Astrocyte (in vitro differentiated cells and primary cell): ENCODE measurements around the gene DNAH11. TPM values are rescaled to one million over a fixed set of nuclear protein-coding genes. Genes with fewer than 3 reads are reported as not detected.

Source experiments
- DNase-seq: peaks from one replicate; pipeline ENCODE4 v3.0.0-alpha.2; 2010; ENCODE audit warnings: low read depth
- FAIRE-seq: peaks from 2 replicates; lab custom pipeline; 2011; peaks lifted over from hg19 to GRCh38; lab: Jason Lieb, UNC
- H2AFZ ChIP-seq: 2 replicates; pipeline ENCODE4 v1.6.0; 2012; ENCODE audit warnings: low read depth, low read length, inconsistent platforms
- H3K27ac ChIP-seq: 2 replicates; pipeline ENCODE4 v1.5.1; 2011; ENCODE audit warnings: low read depth, low read length, inconsistent platforms
- H3K27me3 ChIP-seq: 2 replicates; pipeline ENCODE4 v1.6.0; 2011; ENCODE audit warnings: low read length, inconsistent platforms; ENCODE audit not compliant: insufficient read depth
- H3K36me3 ChIP-seq: 2 replicates; pipeline ENCODE4 v1.5.1; 2011; ENCODE audit warnings: low read length, inconsistent platforms; ENCODE audit not compliant: insufficient read depth
- H3K4me1 ChIP-seq: 2 replicates; pipeline ENCODE4 v1.5.1; 2011; ENCODE audit warnings: low read length, inconsistent platforms; ENCODE audit not compliant: insufficient read depth
- H3K4me2 ChIP-seq: 2 replicates; pipeline ENCODE4 v1.6.0; 2012; ENCODE audit warnings: low read length, inconsistent platforms
- H3K4me3 ChIP-seq: 2 replicates; pipeline ENCODE4 v1.5.1; 2011; ENCODE audit warnings: low read depth, mild to moderate bottlenecking, low read length, inconsistent platforms; ENCODE audit not compliant: insufficient read depth
- H3K79me2 ChIP-seq: 2 replicates; pipeline ENCODE4 v1.6.0; 2012; ENCODE audit warnings: mild to moderate bottlenecking, low read length, inconsistent platforms; ENCODE audit not compliant: insufficient read depth
- H3K9ac ChIP-seq: 2 replicates; pipeline ENCODE4 v1.6.0; 2012; ENCODE audit warnings: mild to moderate bottlenecking, low read length, inconsistent platforms
- H3K9me3 ChIP-seq: 2 replicates; pipeline ENCODE4 v1.5.1; 2012; ENCODE audit warnings: low read depth, mild to moderate bottlenecking, low read length, inconsistent platforms; ENCODE audit not compliant: insufficient read depth
- H4K20me1 ChIP-seq: 2 replicates; pipeline ENCODE4 v1.6.0; 2012; ENCODE audit warnings: low read length, inconsistent platforms; ENCODE audit not compliant: insufficient read depth
- H3K27ac Mint-ChIP-seq: one replicate; pipeline ENCODE4 v1.8.0; 2021; ENCODE audit warnings: mild to moderate bottlenecking, mixed read lengths; ENCODE audit not compliant: unreplicated experiment
- H3K27me3 Mint-ChIP-seq: one replicate; pipeline ENCODE4 v1.8.0; 2021; ENCODE audit warnings: low read depth, mixed read lengths; ENCODE audit not compliant: unreplicated experiment
- H3K36me3 Mint-ChIP-seq: one replicate; pipeline ENCODE4 v1.8.0; 2021; ENCODE audit warnings: low read depth, mixed read lengths; ENCODE audit not compliant: unreplicated experiment
- H3K4me1 Mint-ChIP-seq: one replicate; pipeline ENCODE4 v1.8.0; 2021; ENCODE audit warnings: low read depth, mixed read lengths; ENCODE audit not compliant: unreplicated experiment
- H3K4me3 Mint-ChIP-seq: one replicate; pipeline ENCODE4 v1.8.0; 2021; ENCODE audit warnings: mild to moderate bottlenecking, moderate library complexity, mixed read lengths; ENCODE audit not compliant: unreplicated experiment
- H3K9me3 Mint-ChIP-seq: one replicate; pipeline ENCODE4 v1.8.0; 2021; ENCODE audit warnings: mild to moderate bottlenecking, mixed read lengths; ENCODE audit not compliant: unreplicated experiment
- CTCF ChIP-seq: IDR thresholded peaks from 2 replicates; pipeline ENCODE4 v1.5.1; 2011; ENCODE audit warnings: low read depth, mild to moderate bottlenecking, inconsistent platforms, low read length, moderate library complexity; ENCODE audit not compliant: insufficient read depth
- EZH2 ChIP-seq: IDR thresholded peaks from 2 replicates; pipeline ENCODE4 v1.6.1; 2012; ENCODE audit warnings: mild to moderate bottlenecking, low read length, inconsistent platforms; ENCODE audit not compliant: insufficient read depth
- total RNA-seq: library from RNA; stranded (reverse); gene quantifications from 2 replicates; pipeline ENCODE4 v1.2.1, GENCODE V29; 2021

The DNAH11 gene
- total RNA-seq, 1 donor from 2014 or later, result 0.43 TPM

- Histone ChIP-seq H3K4me3 (no peak overlapping the region), H3K4me1 (no peaks in the 10 kb centered on the region), H4K20me1 (no peaks in the 10 kb centered on the region), H3K9ac (no peak overlapping the region), H3K27me3 (no peaks in the 10 kb centered on the region), H3K9me3 (no peaks in the 10 kb centered on the region), H3K36me3 (no peaks in the 10 kb centered on the region), H2AFZ (no peak overlapping the region), H3K4me2 (no peak overlapping the region), H3K79me2 (no peaks in the 10 kb centered on the region), H3K27ac (no peak overlapping the region)
- H3K36me3 Mint-ChIP-seq, result no peaks in the 10 kb centered on the region
- H3K9me3 Mint-ChIP-seq, result no peaks in the 10 kb centered on the region
- H3K4me1 Mint-ChIP-seq, result no peaks in the 10 kb centered on the region
- DNase-seq, result no peak
- peaks cover 5% of the 10 kb centered on the region for H3K27me3 Mint-ChIP-seq
- no peak for FAIRE-seq
- TF ChIP-seq CTCF, result no peak
- TF ChIP-seq EZH2, result no peak
- peak overlapping the region; percentile 47 for H3K4me3 Mint-ChIP-seq
- no peak overlapping the region for H3K27ac Mint-ChIP-seq
These were observed 229.2 kb downstream of the DNAH11 start for GRCh38 chr7:21771906-21772610.

GRCh38 chr7:21773326-21773725 lies 230.5 kb downstream of the DNAH11 start:
- no peaks in the 10 kb centered on the region for H3K27me3 ChIP-seq
- Mint-ChIP-seq H3K9me3 (no peaks in the 10 kb centered on the region), H3K27ac (no peak overlapping the region), H3K4me1 (no peaks in the 10 kb centered on the region), H3K4me3 (no peak overlapping the region), H3K27me3 (peaks cover 5% of the 10 kb centered on the region), H3K36me3 (no peaks in the 10 kb centered on the region)
- H2AFZ ChIP-seq, result no peak overlapping the region
- TF ChIP-seq CTCF (no peak), EZH2 (no peak)
- no peak overlapping the region for H3K9ac ChIP-seq
- DNase-seq (no peak), FAIRE-seq (no peak)
- no peaks in the 10 kb centered on the region for H3K79me2 ChIP-seq
- H4K20me1 ChIP-seq, result no peaks in the 10 kb centered on the region
- H3K4me1 ChIP-seq, result no peaks in the 10 kb centered on the region
- no peaks in the 10 kb centered on the region for H3K9me3 ChIP-seq
- no peaks in the 10 kb centered on the region for H3K36me3 ChIP-seq
- no peak overlapping the region for H3K27ac ChIP-seq
- H3K4me3 ChIP-seq, result no peak overlapping the region
- H3K4me2 ChIP-seq, result no peak overlapping the region

- no peaks in the 10 kb centered on the region for H3K79me2 ChIP-seq
- DNase-seq, result no peak
- no peaks in the 10 kb centered on the region for H3K36me3 ChIP-seq
- Mint-ChIP-seq H3K36me3 (no peaks in the 10 kb centered on the region), H3K9me3 (no peaks in the 10 kb centered on the region), H3K27me3 (peaks cover 5% of the 10 kb centered on the region), H3K27ac (no peak overlapping the region), H3K4me1 (no peaks in the 10 kb centered on the region), H3K4me3 (no peak overlapping the region)
- H3K27me3 ChIP-seq, result no peaks in the 10 kb centered on the region
- H3K4me2 ChIP-seq, result no peak overlapping the region
- H3K4me1 ChIP-seq, result no peaks in the 10 kb centered on the region
- no peak overlapping the region for H3K27ac ChIP-seq
- no peaks in the 10 kb centered on the region for H3K9me3 ChIP-seq
- no peak for TF ChIP-seq EZH2
- TF ChIP-seq CTCF, result no peak
- no peak overlapping the region for H3K4me3 ChIP-seq
- FAIRE-seq, result no peak
- H3K9ac ChIP-seq, result no peak overlapping the region
- H2AFZ ChIP-seq, result no peak overlapping the region
- H4K20me1 ChIP-seq, result no peaks in the 10 kb centered on the region
These were observed 235.1 kb downstream of the DNAH11 start for GRCh38 chr7:21777921-21778320.
